ENCODE results near the gene CRACDL.

Gene CRACDL

DNA sequence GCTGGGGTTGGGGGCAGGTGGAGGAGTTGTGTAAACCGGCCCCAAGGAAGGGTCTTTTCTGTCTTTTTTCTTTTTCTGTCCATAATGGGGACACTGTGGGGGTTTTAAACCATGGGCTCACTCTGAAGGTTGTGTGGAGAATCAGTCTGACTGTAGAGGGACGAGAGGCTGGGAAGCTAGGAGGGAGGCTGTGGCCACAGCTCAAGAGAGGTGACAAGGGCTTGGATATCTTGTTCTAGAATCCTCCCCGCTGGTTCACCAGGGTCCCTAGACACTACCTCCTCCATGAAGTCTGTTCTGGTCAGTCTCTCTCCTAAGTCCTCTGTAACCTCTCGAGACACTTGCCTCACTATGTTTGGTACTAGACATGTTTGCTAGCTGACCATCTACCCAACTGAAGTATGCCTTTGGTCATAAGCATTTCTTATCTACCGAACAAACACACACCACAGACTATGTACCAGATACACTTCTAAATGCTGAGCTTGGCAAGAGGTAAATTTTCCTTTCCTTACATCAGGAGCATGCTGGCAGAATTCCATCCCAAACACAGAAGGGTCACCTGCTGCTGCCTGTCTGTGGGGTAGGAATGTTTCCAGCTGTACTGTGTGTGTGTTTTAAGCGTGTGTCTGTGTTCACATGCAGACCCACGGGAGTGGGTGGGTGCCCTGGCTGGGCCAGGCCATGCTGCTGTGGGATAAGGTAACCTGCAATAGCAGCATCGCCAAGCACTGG, 135.5 kb downstream of the CRACDL start:
- DNase-seq = no peak

DNA sequence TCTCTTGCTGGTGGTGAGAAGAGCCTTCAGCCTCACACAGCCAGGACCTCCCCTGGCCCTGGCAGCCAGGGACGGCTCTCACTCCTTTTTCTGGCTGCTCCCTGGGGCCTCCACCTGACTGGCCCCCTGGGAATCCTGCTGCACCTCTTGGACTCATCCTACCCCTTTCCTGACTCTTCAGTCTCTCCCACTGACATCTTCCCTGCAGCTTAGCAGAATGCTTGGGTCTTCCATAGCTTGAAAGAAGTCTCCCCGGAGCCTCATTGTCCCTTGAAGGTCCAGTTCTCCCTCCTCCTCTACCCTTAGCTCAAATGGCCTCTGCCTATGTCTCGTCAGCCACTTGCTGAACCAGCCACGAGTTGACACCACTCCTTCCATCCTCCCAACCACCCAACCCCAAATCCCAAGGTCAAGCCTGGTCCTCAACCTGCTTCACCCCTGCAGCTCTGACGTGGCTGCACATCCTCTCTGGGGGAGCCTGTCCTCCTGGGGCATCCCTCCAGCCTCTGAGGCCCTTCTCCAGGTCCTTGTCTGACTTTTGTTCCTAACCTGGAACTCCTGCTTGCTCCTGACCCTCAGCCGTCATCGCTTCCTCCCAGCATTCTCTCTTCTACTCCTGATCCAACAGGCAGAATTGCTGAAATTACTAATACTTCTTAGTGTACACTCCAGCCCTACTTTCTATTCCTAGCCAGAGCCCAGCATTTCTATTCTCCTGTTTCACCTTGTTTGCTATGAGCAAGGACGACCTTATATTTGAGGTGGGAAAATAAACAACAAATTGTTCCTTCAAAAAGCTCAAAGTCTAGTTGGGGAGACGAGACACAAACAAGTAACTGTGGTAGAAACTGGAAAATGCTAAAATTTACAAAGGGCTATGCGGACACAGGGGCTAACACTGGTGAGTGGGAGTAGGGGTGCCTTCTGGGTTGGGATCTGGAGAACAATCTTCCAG, 136.4 kb downstream of the CRACDL start:
- DNase-seq = no peak

DNA sequence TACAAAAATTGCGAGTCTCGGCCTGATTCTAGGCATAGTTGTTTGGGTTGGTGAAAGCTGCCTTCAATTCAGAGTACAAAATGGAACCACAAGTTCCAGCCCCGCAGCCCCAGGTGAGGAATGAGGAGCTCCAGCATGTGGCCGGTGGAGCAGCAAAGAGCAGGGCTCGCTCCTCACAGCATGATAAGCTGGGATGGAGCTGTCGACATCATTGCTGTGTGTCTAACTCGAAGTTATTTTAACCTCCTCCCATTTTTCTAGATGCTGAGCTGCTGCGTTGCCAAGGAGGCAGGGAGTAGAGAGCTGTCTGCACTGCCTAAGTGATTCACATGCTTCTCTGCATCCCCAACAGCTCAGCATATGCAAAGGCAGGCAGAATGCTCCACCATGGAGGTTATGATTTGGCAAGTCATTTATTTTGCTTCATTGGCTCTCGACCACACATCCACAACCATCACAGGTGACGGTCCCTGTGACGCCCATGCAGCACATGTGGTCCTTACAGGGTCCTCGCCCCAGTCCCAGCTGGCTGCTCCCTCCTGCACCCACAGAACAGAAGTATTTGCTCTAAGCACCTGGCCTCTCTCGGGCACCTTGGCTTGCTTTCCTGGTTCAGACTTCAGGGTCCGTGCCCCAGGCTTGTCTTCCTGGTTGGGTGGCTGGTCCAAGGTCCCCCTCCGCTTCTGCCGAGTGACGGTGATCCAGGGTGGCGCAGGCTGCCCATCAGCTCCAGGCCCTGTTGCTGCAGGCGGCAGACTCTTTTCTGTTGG, 139.1 kb downstream of the CRACDL start:
- no peak for DNase-seq

DNA sequence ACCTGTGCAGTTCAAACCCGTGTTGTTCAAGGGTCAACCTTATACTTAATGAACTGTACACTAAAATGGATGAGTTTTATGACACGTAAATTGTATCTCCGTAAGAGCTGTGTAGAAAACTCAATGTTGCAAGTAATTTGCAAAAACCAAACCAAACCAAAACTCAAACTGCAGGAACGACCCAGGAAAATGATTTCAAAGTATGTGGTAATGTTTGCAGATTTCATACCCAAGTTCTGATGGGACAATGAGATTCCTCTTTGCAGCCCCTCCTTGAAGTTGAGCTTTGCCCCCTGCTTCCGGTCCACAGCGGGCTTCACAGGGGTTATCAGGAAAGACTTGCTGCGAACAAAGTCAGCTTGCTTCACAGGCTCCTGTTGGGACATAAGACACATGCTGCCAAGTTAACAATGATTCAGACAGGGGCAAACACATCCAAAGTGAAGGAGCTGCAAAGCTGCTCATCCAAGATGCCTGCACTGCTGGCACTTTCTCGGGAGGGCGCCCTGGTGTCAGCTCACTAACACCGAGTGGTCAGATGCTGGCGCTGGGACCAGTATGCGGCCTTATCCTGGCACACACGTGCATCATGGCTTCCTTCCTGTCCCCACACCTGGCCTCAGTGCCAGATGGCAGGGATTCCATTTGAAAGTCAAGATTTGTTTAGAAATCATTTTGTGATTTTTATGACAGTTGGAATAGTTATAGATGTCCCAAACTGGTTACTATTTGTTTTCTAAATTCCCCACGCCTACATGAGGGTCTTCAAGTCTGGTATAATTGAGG, 139.9 kb downstream of the CRACDL start:
- DNase-seq = no peak

DNA sequence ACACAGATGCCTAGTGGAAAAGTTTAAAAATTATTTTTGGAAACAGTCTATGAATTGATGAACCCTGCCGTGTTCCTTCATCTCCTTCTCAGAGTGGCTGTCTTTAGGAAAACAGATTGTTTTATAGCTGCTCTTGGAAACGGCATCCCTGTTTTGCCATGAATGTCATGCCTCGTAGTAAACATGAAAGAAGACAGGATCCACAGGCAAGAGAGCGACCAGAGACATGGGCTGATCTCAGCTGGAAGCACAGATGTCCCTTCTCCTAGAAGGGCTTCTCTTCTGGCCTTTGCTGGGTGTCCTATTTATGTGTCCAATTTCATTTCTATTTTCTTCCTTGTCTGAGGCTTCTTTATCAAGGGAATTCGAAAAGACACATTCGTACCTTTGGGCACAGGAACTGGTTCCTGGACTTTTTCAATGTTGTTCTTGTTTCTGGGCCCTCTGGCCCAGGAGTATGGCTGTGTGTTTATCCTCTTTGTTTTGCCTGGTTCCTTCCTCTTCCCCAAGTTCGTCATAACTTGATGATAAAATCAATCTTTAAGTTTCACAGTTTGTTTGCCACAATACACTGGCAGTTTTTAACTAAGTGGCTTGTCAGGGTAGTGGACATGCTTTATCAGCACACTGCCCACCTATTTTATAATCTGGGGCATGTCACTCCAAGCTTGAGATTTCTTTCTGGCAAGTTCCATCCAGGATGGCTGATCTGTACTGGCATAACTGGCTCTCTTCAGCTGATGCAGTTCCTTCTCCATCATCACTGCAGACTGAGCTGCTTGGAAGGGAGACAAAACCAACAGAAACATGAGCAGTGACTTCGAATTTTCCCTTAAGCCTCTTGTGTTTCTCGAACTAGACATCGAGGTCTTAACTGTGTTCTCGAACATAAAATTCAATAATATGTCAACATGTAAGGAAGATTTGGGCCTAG, 141.9 kb downstream of the CRACDL start:
- DNase-seq = no peak

DNA sequence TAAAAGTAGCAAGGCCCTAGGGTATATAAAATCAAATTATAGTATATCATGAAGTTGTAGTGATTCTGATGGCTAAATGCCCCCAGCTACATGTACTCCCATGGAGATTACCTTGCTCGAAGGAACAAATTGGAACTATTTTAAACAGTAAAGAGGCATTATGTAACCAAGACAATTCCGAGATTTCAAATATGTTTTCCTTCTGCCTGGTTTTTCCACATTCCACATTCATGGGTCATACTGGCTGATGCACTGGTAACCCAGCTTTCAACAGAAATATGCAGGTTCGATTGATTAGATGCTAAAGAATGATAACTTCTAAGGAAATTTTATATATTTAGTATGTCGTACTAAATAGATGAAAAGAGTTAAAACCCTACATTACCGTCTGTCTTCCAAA, 142.8 kb downstream of the CRACDL start:
- DNase-seq = no peak

DNA sequence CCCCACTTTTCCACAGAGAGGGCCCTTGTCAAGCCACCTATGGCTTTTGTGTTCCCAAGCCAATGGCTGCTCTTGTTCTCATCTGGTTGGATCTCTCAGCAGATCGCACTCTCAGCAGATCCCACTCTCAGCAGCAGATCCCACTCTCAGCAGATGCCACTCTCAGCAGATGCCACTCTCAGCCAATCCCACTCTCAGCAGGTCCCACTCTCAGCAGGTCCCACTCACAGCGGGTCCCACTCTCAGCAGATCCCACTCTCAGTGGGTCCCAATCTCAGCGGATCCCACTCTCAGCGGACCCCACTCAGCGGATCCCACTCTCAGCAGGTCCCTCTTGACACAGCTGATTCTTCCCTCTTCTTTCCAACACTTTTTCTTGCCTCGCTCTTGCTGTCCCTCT, 145.8 kb downstream of the CRACDL start:
- no peak for DNase-seq

DNA sequence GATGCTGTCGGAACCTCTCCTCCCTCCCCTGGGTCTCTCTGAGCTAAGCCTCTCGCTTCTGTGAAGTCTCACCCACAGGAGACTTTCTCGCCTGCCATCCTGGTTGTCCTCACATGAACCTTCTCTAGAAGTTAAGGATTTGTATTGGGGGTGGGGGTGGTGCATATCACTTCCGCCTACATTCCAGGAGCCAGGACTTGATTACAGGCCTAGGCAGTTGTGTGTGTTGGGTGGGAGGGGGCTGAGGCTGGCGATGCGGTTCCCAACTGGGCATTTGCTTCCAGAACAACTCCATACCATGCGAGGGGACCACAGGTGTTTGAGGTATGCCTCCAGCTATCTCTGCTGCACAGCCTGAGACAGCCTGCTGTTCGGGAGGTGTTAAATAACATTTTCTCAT, 148.3 kb downstream of the CRACDL start:
- no peak for DNase-seq

DNA sequence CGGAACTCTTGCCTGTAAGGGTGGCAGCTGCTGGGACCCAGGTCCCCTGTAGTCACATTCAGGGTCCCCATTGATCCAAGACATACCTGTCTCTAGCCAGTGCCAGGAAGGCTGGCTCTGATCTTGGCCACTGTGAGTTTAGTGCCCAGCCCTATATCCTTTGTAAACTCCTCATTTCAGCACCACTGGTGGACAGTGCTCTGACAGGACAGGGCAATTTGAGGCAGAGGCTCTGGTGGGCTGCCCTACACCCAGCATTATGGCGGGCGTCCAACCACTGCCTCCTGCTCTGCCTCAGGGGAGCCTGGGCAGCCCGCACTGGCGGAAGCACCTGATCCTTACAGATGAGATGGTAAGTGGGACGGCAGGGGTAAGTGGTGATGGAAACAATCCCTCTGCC, 149.8 kb downstream of the CRACDL start:
- no peak for DNase-seq

DNA sequence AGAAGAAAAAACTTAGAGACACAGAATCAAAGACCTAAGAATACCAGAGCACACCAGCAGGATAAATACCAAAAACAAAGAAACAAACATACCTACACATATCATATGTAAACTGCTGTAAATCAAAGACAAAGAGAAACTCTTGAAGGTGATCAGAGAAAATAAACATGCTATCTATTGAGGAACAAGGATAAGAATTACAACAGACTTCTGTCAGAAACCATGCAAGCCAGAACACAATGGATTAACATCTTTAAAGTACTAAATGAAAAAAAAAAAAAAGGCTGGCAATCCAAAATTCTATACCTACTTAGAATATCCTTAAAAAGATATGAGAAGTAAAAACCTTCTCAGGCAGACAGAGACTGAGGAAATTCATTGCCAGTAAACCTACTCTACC, 153.5 kb downstream of the CRACDL start:
- no peak for DNase-seq

DNA sequence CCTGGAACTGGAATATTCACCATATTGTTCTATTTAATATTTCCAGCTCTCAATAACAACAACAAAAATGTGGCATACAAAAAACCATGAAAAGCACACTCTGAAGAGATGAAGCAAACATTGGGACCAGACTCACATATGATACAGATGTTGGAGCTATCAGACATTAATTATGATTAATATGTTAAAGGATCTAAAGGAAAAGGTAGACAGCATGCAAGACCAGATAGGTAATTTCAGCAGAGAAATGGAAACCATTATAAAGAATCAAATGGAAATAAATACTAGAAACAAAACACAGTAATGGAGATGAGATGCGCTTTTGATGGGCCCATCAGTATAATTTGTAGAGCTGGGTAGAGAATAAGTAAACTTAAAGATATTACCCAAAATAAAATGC, 154.2 kb downstream of the CRACDL start:
- no peak for DNase-seq

DNA sequence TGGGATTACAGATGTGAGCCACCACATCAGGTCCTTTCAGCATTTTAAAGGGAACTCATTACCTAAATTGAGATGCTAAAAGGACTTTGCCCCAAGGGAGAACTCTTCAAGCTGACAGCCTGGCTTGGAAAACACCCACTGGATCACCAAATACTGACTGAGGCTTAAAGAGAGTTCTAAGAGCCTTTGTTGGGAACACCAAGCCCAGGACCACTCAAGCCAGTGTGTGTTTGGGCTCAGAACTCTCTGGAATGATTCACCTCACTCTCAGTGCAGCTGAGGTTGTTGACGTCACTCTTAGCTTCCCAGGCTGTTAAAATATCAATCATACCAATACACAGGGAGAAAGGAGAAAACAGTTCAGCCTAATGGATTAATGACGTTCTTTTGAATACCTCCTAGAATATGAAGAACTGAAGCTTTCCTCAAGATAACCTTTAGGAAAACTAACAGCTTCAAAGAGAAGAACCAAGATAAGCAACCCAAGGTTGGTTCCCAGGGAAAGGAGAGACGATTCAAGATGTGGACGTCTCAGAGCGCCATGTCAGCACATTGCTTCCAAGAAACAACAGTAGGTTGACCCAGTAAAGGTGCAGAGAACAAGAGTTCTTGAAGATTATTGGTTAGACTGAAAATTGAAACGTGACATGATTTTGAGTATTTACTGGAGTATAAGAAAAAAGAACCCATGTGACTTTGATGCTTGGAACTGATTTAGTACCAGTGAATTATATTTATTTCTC, 157.1 kb downstream of the CRACDL start:
- no peak for DNase-seq

DNA sequence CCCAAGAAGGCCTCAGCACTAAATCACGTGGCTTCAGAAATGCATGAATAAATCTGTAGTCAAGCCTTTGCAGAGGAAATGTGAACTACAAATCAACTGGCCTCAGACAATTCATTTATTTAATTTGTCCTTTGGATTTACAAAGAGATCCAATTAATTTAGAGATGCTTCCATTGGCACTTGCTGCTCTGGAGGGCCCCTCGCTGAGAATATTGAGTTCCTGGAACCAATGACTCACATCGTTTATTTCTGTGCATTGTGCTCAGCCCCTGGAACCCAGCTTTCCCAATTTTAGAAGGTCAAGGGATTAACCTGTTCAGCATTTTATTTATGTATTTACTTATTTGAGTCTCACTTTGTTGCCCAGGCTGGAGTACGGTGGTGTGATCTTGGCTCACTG, 157.9 kb downstream of the CRACDL start:
- DNase-seq = no peak

DNA sequence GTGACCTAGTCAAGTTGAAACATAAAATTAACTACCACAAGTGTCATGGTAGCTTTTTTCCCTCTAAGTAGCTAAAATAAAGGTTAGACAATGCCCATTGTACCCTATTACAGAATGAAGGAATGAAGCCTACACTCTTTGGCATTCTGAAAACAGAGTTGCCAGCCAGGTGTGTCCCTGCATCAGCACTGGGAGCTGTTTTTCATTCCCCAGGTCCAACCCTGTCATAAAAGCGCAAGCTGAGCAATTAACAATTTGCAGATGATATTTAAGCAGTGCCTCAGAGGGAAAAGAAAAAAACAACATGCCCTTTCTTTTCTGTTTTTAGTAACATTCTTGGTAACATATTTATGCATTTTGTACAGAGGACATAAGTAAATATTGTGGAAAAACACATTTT, 158.3 kb downstream of the CRACDL start:
- no peak for DNase-seq

DNA sequence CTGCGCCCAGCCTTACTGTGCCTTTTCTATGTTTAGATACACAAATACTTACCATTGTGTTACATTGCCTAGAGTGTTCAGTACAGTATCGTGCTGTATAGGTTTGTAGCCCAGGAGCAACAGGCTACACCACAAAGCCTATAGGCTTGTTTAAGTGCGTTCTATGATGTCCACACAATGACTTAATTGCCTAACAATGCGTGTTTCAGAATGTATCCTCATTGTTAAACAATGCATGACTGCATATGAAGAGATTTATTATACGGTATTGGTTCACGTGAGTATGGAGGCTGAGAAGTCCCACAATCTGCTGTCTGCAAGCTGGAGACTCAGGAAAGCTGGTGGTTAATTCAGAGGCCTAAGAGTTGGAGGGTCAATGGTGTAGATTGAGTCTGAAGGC, 158.9 kb downstream of the CRACDL start:
- DNase-seq = no peak

DNA sequence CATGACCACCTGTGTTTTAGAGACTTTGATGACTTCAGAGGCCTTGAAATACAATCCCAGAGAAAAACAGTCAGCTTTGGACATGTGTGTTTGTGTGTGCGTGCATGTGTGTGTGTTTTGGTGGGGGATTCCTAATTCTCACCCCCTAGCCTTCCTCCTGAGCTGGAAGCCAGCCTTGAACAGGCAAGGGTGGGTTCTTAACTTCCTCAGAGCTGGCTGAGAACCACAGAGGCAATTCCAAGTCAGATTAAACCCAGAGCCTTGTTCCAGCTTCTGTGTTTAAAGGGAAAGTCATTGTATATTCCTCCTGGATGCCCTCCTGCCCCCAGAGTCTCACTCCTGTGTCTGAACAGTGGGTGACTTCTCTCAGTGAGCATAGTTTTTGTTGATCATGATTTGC, 159.9 kb downstream of the CRACDL start:
- no peak for DNase-seq

DNA sequence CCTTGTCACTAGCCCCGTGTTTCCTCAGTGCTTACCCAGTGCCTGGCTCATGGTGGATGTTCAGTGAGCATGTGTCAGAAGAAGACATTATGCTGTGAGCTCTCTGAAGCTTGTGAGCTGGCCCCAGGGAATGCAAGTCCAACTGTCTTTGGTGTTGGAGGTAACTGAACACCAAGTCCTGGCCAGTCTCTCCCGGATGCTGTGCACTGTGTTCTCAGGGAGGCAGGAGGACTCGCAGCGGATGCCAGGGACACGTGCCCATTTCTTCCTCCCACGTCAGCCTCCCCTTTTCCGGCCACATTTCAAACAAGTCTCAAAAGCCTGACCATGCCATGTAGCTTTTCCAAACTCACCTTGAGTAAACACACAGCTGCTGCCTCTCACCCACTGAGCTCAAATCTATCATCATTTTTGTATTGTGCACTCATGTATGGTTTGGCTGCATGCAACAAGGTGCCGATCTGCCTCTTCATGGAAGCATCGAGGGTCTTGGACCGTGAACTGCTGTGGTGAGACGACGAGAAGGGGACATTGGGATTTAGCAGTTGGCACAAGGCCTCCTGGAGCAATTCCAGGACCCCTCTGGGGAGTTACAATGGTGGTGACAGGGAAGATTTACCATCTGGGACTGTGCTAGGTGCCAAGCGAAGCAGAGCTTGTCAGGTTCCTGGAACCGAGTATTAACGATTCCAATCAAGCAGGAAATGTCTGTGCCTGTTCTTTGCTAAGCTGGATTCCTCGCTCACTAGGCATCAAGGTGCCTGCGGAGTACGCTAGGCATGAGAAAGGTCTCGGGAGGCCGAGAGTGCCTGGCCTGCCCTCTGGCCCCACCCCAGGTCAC, 160.7 kb downstream of the CRACDL start:
- no peak for DNase-seq

DNA sequence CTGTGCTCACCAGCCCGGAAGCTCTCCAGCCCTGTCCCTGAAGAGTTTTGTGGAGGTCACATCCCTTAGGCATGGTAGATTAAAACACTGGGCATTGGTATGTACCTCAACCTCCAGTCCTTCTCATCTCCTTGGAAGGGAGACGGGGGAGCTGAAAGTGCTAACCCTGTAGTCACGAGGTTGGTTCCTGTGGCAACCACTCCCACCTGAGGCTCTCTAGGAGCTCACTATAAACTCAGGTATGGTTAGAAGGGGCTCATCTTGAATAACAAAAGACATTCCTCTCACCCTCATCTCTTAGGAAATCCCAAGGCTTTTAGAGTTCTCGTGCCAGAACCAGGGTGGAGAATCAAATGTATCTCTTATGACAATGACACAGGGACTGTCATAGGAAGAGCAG, 162.1 kb downstream of the CRACDL start:
- DNase-seq = no peak

DNA sequence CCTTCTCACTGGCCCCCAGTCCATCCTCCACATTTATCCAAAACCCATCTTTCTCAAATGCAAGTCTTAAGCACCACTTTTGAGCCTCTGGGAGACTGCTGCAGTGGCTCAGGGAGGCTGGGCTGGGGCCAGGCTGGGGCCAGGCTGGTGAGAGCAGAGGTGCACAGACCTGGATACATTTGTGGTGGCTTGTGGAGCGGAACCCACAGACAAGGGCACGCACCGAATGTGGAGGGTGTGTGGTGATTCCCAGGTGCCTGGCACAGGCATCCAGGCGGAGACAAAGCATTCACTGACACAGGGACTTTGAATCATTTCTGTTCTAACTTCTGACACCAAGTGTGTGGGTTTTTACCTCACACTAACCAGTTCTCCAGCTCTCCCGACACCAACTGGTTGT, 162.9 kb downstream of the CRACDL start:
- no peak for DNase-seq

DNA sequence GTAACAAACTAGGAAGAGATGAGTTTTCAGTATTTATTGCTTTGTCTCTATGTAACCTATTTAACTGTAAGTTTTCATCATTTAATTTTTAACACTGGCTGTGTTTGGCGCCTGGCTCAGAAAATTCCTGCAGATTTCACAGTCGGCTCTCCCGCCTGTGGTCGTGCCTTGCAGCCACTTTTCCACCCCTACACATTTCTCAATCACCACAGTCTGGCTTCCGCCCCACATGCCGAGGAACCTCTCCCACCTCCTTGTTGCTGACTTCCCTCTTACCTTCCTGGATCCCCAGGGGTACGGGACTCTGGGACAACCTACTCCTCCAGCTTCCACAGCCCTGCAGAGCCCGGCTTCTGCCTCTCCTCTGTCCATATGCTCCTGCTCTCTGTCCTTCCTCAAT, 163.5 kb downstream of the CRACDL start:
- DNase-seq = no peak

All from CD4-positive, alpha-beta T cell treated with Interleukin-12 subunit alpha and Interleukin-12 subunit beta, for 1 hour (primary cell).